Trophoblast cell (in vitro differentiated cells and primary cell): ENCODE results near the gene CPNE4.

Experiments
- DNase-seq, 2 donors: peaks; one replicate each; pipeline ENCODE4 v3.0.0-alpha.2; 2016
- H2AFZ ChIP-seq: 2 replicates; pipeline ENCODE4 v1.6.1; 2013; ENCODE audit warnings: low read length, moderate library complexity, mild to moderate bottlenecking; ENCODE audit not compliant: insufficient read depth, poor library complexity
- H2AK5ac ChIP-seq: 2 replicates; pipeline ENCODE4 v1.6.1; 2013; ENCODE audit warnings: mild to moderate bottlenecking, low read length
- H2BK120ac ChIP-seq: 2 replicates; pipeline ENCODE4 v1.6.1; 2013; ENCODE audit warnings: low read length, mild to moderate bottlenecking, moderate library complexity; ENCODE audit not compliant: insufficient read depth, poor library complexity
- H2BK12ac ChIP-seq: 2 replicates; pipeline ENCODE4 v1.6.1; 2013; ENCODE audit warnings: mild to moderate bottlenecking, low read length, moderate library complexity
- H2BK5ac ChIP-seq: 2 replicates; pipeline ENCODE4 v1.6.1; 2013; ENCODE audit warnings: low read length, low read depth, moderate library complexity, mild to moderate bottlenecking; ENCODE audit not compliant: poor library complexity
- H3K14ac ChIP-seq: 2 replicates; pipeline ENCODE4 v1.6.1; 2013; ENCODE audit warnings: mild to moderate bottlenecking, low read length
- H3K18ac ChIP-seq: 2 replicates; pipeline ENCODE4 v1.6.1; 2013; ENCODE audit warnings: mild to moderate bottlenecking, low read length
- H3K23ac ChIP-seq: 2 replicates; pipeline ENCODE4 v1.6.1; 2013; ENCODE audit warnings: low read length
- H3K27ac ChIP-seq: 2 replicates; pipeline ENCODE4 v1.5.1; 2013; ENCODE audit warnings: low read depth, mild to moderate bottlenecking, inconsistent platforms, low read length, moderate library complexity
- H3K27me3 ChIP-seq: 2 replicates; pipeline ENCODE4 v1.6.1; 2013; ENCODE audit warnings: inconsistent platforms, mild to moderate bottlenecking, low read length, moderate library complexity; ENCODE audit not compliant: insufficient read depth
- H3K36me3 ChIP-seq, 2 experiments: 1 replicate in 1 of 2; 2 replicates in 1 of 2; pipeline ENCODE4 v1.6.1; 2013; ENCODE audit warnings: low read length in 2 of 2, mild to moderate bottlenecking in 2 of 2, moderate library complexity in 1 of 2; ENCODE audit not compliant: insufficient read depth in 2 of 2, control insufficient read depth in 1 of 2
- H3K4ac ChIP-seq: 2 replicates; pipeline ENCODE4 v1.6.1; 2013; ENCODE audit warnings: low read depth, mild to moderate bottlenecking, low read length, moderate library complexity
- H3K4me1 ChIP-seq, 2 experiments: 1 replicate in 1 of 2; 2 replicates in 1 of 2; pipeline ENCODE4 v1.6.1; 2013; ENCODE audit warnings: low read length in 2 of 2, mild to moderate bottlenecking in 2 of 2, moderate library complexity in 1 of 2; ENCODE audit not compliant: insufficient read depth in 2 of 2, control insufficient read depth in 1 of 2
- H3K4me2 ChIP-seq: 2 replicates; pipeline ENCODE4 v1.6.1; 2013; ENCODE audit warnings: inconsistent platforms, mild to moderate bottlenecking, low read length, moderate library complexity
- H3K4me3 ChIP-seq: 2 replicates; pipeline ENCODE4 v1.5.1; 2013; ENCODE audit warnings: mild to moderate bottlenecking, low read depth, low read length, inconsistent platforms
- H3K79me1 ChIP-seq: one replicate; pipeline ENCODE4 v1.6.1; 2013; ENCODE audit warnings: low read length
- H3K79me2 ChIP-seq: 2 replicates; pipeline ENCODE4 v1.6.1; 2013; ENCODE audit warnings: low read length, mild to moderate bottlenecking; ENCODE audit not compliant: control insufficient read depth, insufficient read depth, poor library complexity
- H3K9ac ChIP-seq: 2 replicates; pipeline ENCODE4 v1.6.1; 2013; ENCODE audit warnings: mild to moderate bottlenecking, low read length
- H3K9me3 ChIP-seq: 2 replicates; pipeline ENCODE4 v1.6.1; 2013; ENCODE audit warnings: low read depth, mild to moderate bottlenecking, control low read depth, inconsistent platforms, low read length; ENCODE audit not compliant: insufficient read depth
- H4K12ac ChIP-seq: 2 replicates; pipeline ENCODE4 v1.6.1; 2013; ENCODE audit warnings: low read depth, mild to moderate bottlenecking, low read length, moderate library complexity
- H4K8ac ChIP-seq: 2 replicates; pipeline ENCODE4 v1.6.1; 2013; ENCODE audit warnings: low read depth, mild to moderate bottlenecking, low read length, moderate library complexity
- H4K91ac ChIP-seq: one replicate; pipeline ENCODE4 v1.6.1; 2013; ENCODE audit warnings: low read depth, mild to moderate bottlenecking, low read length, moderate library complexity
- WGBS: extraction: QIAGEN DNeasy Blood & Tissue Kit; methylation state at CpG from one replicate; pipeline ENCODE4 v1.1.7; 2013; ENCODE audit warnings: missing lambda C conversion rate; ENCODE audit not compliant: insufficient read length, insufficient coverage; ENCODE audit errors: extremely low coverage; 5-methylcytosine and 5-hydroxymethylcytosine counted together

Gene CPNE4

GRCh38 chr3:131555456-131555855 is 479.4 kb downstream of the CPNE4 start:
- no peak overlapping the region for H2AK5ac ChIP-seq
- no peak overlapping the region for H3K23ac ChIP-seq
- no peak overlapping the region for H4K12ac ChIP-seq
- no peak overlapping the region for H3K9ac ChIP-seq
- H4K8ac ChIP-seq, result no peak overlapping the region
- no peak overlapping the region for H3K14ac ChIP-seq
- H3K79me1 ChIP-seq, result no peaks in the 10 kb centered on the region
- DNase-seq, result no peak
- no peak overlapping the region for H4K91ac ChIP-seq
- H3K9me3 ChIP-seq, result no peaks in the 10 kb centered on the region
- no peak overlapping the region for H3K27ac ChIP-seq
- H2BK12ac ChIP-seq, result no peak overlapping the region
- no peak overlapping the region for H2BK5ac ChIP-seq
- H3K79me2 ChIP-seq, result no peaks in the 10 kb centered on the region
- no peak overlapping the region for H2AFZ ChIP-seq
- no CpG with 5 or more reads among the region's 2 CpGs for WGBS
- no peak overlapping the region for H3K4me2 ChIP-seq
- no peaks in the 10 kb centered on the region for H3K27me3 ChIP-seq
- H3K4me3 ChIP-seq, result no peak overlapping the region
- H3K4ac ChIP-seq, result no peak overlapping the region
- H3K36me3 ChIP-seq, result no peaks in the 10 kb centered on the region
- H3K4me1 ChIP-seq, result no peaks in the 10 kb centered on the region
- no peak overlapping the region for H2BK120ac ChIP-seq
- no peak overlapping the region for H3K18ac ChIP-seq

GRCh38 chr3:131553495-131554247 is 481.1 kb downstream of the CPNE4 start:
- no peaks in the 10 kb centered on the region for H3K36me3 ChIP-seq
- H3K23ac ChIP-seq, result no peak overlapping the region
- H2AK5ac ChIP-seq, result no peak overlapping the region
- no peak overlapping the region for H3K4me3 ChIP-seq
- no peaks in the 10 kb centered on the region for H3K9me3 ChIP-seq
- no peak overlapping the region for H3K18ac ChIP-seq
- no peak overlapping the region for H3K9ac ChIP-seq
- DNase-seq, result no peak
- no peak overlapping the region for H4K12ac ChIP-seq
- no peaks in the 10 kb centered on the region for H3K79me1 ChIP-seq
- H2BK12ac ChIP-seq, result no peak overlapping the region
- no peaks in the 10 kb centered on the region for H3K4me1 ChIP-seq
- H4K8ac ChIP-seq, result no peak overlapping the region
- no peak overlapping the region for H3K4ac ChIP-seq
- H3K79me2 ChIP-seq, result no peaks in the 10 kb centered on the region
- WGBS, result no CpG with 5 or more reads among the region's 3 CpGs
- H3K27me3 ChIP-seq, result no peaks in the 10 kb centered on the region
- no peak overlapping the region for H2AFZ ChIP-seq
- no peak overlapping the region for H4K91ac ChIP-seq
- H2BK5ac ChIP-seq, result no peak overlapping the region
- H3K4me2 ChIP-seq, result no peak overlapping the region
- H3K27ac ChIP-seq, result no peak overlapping the region
- no peak overlapping the region for H3K14ac ChIP-seq
- H2BK120ac ChIP-seq, result no peak overlapping the region

- Histone ChIP-seq H3K9me3 (no peaks in the 10 kb centered on the region), H3K4ac (no peak overlapping the region), H3K9ac (no peak overlapping the region), H3K79me2 (no peaks in the 10 kb centered on the region), H2BK120ac (no peak overlapping the region), H2AK5ac (no peak overlapping the region), H3K23ac (no peak overlapping the region), H3K14ac (no peak overlapping the region), H3K27ac (no peak overlapping the region), H2BK5ac (no peak overlapping the region), H2AFZ (no peak overlapping the region), H3K4me2 (no peak overlapping the region), H4K12ac (no peak overlapping the region), H3K27me3 (no peaks in the 10 kb centered on the region), H4K91ac (no peak overlapping the region), H3K79me1 (no peaks in the 10 kb centered on the region), H3K4me1 (no peaks in the 10 kb centered on the region), H3K4me3 (no peak overlapping the region), H3K36me3 (no peaks in the 10 kb centered on the region), H4K8ac (no peak overlapping the region), H3K18ac (no peak overlapping the region), H2BK12ac (no peak overlapping the region)
- WGBS, result no CpG with 5 or more reads among the region's 4 CpGs
- DNase-seq, result no peak
Measured at GRCh38 chr3:131551761-131552160, 483.1 kb downstream of the CPNE4 start.

GRCh38 chr3:131550562-131551465 is 484.0 kb downstream of the CPNE4 start:
- Histone ChIP-seq H2BK12ac (no peak overlapping the region), H3K79me1 (no peaks in the 10 kb centered on the region), H3K36me3 (no peaks in the 10 kb centered on the region), H3K27ac (no peak overlapping the region), H2BK5ac (no peak overlapping the region), H4K12ac (no peak overlapping the region), H4K8ac (no peak overlapping the region), H3K4me2 (no peak overlapping the region), H2BK120ac (no peak overlapping the region), H3K4ac (no peak overlapping the region), H3K4me3 (no peak overlapping the region), H4K91ac (no peak overlapping the region), H3K18ac (no peak overlapping the region), H2AFZ (no peak overlapping the region), H3K23ac (no peak overlapping the region), H3K4me1 (no peaks in the 10 kb centered on the region), H3K9ac (no peak overlapping the region), H2AK5ac (no peak overlapping the region), H3K79me2 (no peaks in the 10 kb centered on the region), H3K9me3 (no peaks in the 10 kb centered on the region), H3K14ac (no peak overlapping the region), H3K27me3 (no peaks in the 10 kb centered on the region)
- no CpG with 5 or more reads among the region's 4 CpGs for WGBS
- DNase-seq, result no peak
